Stimulated activated CD8-positive, alpha-beta memory T cell treated with anti-CD3 and anti-CD28 coated beads, Interleukin-7, amount 100 ng/mL, for 48 hours (primary cell): ENCODE measurements around the gene PPT1.
A peak's percentile ranks its signal among the peaks of the same experiment; 100 is the strongest.

ENCODE experiments used
- DNase-seq, 2 donors: peaks; one replicate each; pipeline ENCODE4 v3.0.0-alpha.2; 2020; ENCODE audit warnings: low read depth in 1 of 2; ENCODE audit errors: extremely low read depth in 1 of 2

Gene PPT1

DNA sequence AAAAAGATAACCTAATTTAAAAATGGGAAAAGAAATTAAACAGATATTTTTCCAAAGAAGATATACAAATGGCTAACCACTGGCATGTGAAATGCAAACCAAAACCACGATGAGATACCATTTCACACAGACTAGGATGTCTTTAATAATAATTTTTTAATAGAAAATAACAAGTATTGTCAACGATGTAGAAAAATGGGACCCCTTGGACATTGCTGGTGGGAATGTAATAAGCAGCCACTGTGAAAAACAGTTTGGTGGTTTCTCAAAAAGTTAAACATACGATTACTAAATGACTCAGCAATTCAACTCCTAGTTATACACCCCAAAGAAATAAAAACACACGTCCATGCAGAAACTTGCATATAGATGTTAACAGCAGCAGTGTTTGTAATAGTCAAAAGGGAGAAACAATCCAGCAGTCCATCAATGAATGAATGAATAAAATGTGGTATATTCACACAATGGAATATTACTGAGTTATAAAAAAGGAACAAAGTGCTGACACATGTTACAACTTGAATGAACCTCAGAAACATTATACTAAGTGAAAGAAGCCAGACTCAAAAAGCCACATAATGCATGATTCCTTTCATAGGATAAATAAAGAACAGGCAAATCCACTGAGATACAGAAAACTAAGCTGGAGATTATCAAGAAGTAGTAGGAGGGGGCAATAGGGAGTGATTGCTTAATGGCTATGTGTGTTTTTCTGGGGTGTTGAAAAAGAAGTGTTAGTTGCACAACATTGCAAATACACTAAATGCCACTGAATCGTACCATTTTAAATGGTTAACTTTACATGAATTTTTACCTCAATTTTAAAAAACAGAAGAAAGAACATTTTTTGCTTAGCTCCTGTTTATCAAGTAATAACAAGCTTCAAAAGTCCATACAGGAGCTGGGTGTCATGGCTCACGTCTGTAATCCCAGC lies 4.1 kb downstream of the PPT1 start:
- no peak for DNase-seq

GRCh38 chr1:40092241-40092640 lies 4.8 kb downstream of the PPT1 start:
- DNase-seq = no peak

- DNase-seq = no peak
These were observed 6.2 kb downstream of the PPT1 start for GRCh38 chr1:40090652-40091355.

GRCh38 chr1:40084750-40085149 lies 12.3 kb downstream of the PPT1 start:
- DNase-seq = peak in 1 of 2 donors; percentile 9

- no peak for DNase-seq
These were observed 15.2 kb downstream of the PPT1 start for GRCh38 chr1:40081871-40082270.

DNA sequence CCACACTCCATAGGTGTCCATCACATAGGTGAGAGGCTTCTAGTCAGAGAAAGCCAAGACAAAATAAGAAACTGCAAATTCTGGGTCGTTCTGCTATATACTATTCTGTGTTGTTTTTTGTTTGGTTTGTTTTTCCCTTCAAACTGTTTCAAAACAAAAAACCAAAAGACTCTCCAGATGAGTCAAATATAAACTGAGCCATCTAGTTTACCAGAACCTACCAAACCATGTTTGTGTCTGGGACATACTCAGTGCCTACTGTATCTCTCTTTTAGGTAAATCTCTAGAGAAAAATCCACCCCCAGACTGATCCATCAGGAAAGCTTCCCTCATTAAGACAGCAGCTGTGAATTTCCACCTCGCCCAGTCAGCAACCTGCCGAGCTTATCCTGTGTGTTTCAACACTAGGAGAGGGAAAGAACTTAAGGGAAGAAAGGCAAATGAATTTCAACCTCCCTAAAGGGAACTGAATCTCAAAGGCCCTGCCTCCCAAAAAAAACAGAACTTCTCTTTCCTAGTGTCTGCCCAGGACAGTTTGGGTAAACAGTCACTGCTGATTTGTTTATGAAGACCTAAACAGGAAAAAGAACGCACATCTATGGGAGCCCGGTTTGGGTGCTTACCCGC lies 17.2 kb downstream of the PPT1 start:
- no peak for DNase-seq

DNA sequence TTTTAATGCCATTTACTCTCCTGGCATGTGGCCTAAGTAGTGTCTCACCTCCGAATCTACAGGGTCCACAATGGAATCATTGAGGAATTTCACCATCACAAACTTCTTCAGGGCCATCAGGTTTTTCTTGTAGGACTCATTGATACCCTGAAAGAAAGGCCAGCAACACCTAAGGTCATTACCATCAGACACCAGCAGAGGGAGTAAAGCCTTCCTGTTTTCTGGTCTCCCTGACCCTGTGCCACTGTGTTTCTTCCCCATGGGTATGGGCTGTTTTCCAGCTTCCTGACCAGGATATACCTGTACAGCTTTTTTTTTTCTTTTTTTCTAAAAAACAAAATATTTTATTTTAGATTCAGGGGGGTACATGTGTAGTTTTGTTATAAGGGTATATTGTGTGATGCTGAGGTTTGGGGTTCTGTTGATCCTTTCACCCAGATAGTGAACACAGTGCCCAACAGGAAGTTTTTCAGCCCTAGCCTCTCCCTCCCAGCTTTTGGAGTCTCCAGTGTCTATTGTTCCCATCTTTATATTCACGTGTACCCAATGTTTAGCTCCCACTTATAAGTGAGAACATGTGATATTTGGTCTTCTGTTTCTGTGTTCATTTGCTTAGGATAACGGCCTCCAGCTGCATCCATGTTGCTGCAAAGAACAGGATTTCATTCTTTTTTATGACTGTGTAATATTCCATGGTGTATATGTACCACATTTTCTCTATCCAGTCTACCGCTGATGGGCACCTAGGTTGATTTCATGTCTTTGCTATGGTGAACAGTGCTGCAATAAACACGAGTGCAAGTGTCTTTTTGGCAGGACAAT lies 18.3 kb downstream of the PPT1 start:
- DNase-seq = no peak

DNA sequence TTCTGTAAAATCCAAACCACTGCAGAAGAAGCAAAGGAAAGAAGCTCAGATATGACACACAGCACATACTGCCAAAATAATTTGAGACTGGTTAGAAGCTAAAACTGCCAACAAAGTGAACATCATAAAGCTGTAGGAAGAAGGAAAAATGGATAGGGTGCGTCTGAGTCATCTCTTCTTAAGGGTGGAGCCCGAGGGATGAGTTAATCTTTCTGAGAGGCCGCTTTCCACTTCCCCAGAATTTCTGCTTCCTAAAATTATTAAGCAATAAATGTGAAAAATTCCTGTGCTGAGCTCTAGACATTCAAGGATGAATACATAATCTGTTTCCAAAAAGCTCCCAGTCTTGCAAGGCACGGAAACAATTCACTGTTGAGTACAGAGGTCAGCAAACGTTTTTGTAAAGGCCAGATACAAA lies 20.1 kb downstream of the PPT1 start:
- DNase-seq = no peak

DNA sequence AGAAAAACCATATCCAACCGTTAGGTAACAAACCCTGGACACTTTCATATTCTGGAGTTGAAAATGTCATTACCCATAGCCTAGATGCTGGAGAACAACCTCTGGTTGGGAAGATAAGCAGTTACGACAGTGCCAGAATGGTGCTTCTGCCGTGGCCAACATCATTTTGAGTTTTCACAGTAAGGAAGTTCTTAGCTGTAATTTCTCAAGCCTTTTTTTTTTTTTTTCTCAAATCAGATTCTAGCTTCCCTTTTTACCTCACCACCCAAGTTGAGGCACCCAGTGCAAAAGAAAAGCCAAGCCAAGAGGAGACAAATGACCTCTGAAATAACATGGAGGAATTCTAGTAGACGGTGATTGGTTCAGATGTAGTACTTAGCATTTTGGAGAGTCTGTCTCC lies 21.8 kb downstream of the PPT1 start:
- no peak for DNase-seq

GRCh38 chr1:40073062-40073461 lies 24.0 kb downstream of the PPT1 start:
- no peak for DNase-seq

DNA sequence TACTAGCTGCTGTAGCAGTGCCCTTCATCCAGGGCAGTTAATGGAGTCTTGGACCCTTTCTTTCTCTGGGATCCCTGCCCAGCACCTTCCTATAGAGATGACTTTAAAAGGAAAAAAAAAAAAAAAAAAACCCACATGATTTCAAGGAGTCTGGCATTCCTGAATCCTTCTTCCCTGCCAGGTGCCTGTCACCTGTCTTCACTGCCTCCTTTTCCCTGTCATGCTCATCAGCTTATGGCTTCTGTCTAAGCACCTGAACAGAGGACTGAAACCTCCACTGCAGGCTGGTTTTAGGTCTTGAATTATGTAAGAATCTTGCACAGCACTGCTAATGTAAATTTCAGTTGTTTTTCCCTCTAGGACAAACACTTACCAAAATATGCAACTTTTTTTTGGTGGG lies 24.9 kb downstream of the PPT1 start:
- DNase-seq = no peak

GRCh38 chr1:40067851-40068250 lies 29.2 kb downstream of the PPT1 start:
- DNase-seq = no peak

GRCh38 chr1:40067023-40067422 lies 30.0 kb downstream of the PPT1 start:
- DNase-seq = no peak

DNA sequence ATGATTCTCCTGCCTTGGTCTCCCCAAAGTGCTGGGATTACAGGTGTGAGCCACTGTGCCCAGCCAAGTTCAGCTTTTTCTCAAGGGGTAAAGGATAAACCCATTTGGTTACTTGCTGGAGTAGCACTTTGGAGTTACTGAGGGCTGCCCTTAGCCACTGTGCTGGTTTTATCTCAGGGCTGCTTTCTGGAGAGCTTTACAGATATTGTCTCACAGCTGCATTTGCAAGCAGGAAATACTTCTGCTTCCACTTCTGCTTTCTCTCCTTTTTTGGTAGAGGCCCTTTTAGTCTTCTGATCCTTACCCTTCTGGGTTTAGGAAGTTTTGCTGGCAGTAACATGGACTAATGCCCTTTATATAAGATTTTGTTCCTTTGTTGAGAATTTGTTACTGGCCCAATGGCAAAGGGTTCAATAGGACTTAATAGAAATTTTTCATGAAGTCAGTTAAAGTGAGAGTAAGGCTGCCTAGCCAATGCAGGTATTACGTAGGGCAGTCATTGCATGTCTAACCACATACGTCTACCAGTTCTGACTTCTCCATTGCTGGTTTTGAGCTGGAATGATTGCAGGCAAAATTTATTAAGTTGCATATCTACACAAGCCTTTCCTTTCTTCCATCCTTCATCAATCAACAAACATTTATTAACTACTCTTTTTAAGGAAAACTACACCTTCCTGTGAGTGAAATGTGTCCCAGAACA lies 32.1 kb downstream of the PPT1 start:
- DNase-seq = no peak

- DNase-seq = no peak
These were observed 36.9 kb downstream of the PPT1 start for GRCh38 chr1:40059960-40060750.

GRCh38 chr1:40059338-40059959 lies 37.6 kb downstream of the PPT1 start:
- no peak for DNase-seq

- DNase-seq = no peak
These were observed 38.4 kb downstream of the PPT1 start for GRCh38 chr1:40058453-40059337.

DNA sequence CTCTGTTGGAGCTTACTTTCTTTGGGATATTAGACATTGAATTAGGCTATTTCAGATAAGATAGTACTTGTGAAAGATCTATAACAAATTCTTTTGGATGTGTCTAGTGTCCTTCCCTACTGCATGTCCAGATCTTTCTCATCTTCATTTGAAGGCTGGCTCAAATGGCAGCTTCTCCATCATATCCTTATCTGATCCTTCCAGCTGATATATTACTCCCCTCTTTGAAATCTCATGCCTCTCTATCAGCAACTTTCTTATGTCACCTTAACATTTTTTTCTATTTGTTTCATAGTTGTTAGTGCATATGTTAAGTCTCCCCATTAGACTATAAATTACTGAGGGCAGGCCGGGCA lies 39.0 kb downstream of the PPT1 start:
- no peak for DNase-seq
